GM12872 (cell line): Measurements from ENCODE around the gene OTUB2.

ENCODE experiments used
- CTCF ChIP-seq: IDR thresholded peaks from 3 replicates; pipeline ENCODE4 v1.5.1; 2011; ENCODE audit warnings: low read depth, mild to moderate bottlenecking, low read length, moderate library complexity; ENCODE audit not compliant: insufficient read depth

Gene OTUB2

GRCh38 chr14:94015223-94015622 lies 10.9 kb upstream of the OTUB2 start:
- no peak for TF ChIP-seq CTCF

GRCh38 chr14:94016446-94016976 lies 9.6 kb upstream of the OTUB2 start:
- no peak for TF ChIP-seq CTCF

GRCh38 chr14:94018308-94018707 lies 7.8 kb upstream of the OTUB2 start:
- TF ChIP-seq CTCF = no peak

GRCh38 chr14:94019329-94019728 lies 6.8 kb upstream of the OTUB2 start:
- no peak for TF ChIP-seq CTCF

- TF ChIP-seq CTCF = no peak
These were observed 5.9 kb upstream of the OTUB2 start for GRCh38 chr14:94020267-94020666.

- no peak for TF ChIP-seq CTCF
These were observed 5.1 kb upstream of the OTUB2 start for GRCh38 chr14:94021001-94021400.

GRCh38 chr14:94021416-94022157 lies 4.6 kb upstream of the OTUB2 start:
- no peak for TF ChIP-seq CTCF
